Lower leg skin (tissue), 3 donors: ENCODE measurements around the gene PTPRN2.

Source experiments
- POLR2A ChIP-seq, 2 donors: fragments of 450-650 bp; IDR thresholded peaks; one replicate each; pipeline ENCODE4 v1.6.1; 2016 to 2017; ENCODE audit warnings: antibody characterized with exemption in 2 of 2, mild to moderate bottlenecking in 1 of 2, moderate library complexity in 1 of 2
- TF ChIP-seq, protein P1 (sequence below), 3 donors: fragments of 450-650 bp; IDR thresholded peaks; one replicate each; pipeline ENCODE4 v1.5.1; 2016; ENCODE audit warnings: antibody characterized with exemption in 3 of 3, mild to moderate bottlenecking in 3 of 3, moderate library complexity in 2 of 3

DNA sequence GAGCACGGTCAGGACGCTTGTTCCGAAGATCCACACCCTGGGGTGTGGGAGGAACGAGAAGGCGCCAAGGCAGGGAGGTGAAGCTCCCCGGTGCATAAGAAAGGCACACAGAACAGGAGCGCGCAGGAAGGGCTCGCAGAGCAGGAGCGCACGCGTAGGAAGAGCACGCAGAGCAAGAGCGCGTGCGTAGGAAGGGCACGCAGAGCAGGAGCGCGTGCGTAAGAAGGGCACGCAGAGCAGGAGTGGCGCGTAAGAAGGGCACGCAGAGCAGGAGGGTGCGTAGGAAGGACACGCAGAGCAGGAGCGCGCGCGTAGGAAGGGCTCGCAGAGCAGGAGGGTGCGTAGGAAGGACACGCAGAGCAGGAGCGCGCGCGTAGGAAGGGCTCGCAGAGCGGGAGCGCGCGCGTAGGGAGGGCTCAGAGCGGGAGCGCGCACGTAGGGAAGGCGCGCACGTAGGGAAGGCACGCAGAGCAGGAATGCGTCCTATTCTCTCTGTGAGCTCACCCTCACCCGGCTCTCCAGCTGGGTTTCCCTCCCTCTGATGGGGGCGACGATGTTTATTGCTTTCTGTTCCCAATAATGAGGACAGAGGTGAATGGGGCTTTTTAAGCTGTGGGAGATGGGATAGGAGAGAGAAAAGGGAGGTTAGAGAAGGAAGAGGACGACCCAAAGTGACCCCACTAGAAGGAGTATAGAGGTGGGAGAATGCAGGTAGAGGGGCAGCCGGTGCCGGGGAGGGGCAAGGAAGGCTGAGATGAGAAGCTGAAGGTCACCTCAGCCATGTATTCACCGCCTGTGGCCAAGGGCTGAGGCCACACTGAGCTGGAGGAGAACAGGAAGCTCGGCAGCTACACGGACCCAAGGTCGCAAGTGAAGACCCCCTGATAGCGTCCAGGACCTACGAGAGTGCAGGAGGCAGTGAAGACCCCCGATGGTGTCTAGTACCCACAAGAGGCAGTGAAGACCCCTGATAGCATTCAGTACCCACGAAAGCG, 423.2 kb downstream of the PTPRN2 start:
- no peak for TF ChIP-seq POLR2A (IDR thresholded peaks at IDR 0.05)
- TF ChIP-seq, protein P1, sequence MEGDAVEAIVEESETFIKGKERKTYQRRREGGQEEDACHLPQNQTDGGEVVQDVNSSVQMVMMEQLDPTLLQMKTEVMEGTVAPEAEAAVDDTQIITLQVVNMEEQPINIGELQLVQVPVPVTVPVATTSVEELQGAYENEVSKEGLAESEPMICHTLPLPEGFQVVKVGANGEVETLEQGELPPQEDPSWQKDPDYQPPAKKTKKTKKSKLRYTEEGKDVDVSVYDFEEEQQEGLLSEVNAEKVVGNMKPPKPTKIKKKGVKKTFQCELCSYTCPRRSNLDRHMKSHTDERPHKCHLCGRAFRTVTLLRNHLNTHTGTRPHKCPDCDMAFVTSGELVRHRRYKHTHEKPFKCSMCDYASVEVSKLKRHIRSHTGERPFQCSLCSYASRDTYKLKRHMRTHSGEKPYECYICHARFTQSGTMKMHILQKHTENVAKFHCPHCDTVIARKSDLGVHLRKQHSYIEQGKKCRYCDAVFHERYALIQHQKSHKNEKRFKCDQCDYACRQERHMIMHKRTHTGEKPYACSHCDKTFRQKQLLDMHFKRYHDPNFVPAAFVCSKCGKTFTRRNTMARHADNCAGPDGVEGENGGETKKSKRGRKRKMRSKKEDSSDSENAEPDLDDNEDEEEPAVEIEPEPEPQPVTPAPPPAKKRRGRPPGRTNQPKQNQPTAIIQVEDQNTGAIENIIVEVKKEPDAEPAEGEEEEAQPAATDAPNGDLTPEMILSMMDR (IDR thresholded peaks at IDR 0.05): no peak
